ENCODE data around the gene OVOL3.

DNA sequence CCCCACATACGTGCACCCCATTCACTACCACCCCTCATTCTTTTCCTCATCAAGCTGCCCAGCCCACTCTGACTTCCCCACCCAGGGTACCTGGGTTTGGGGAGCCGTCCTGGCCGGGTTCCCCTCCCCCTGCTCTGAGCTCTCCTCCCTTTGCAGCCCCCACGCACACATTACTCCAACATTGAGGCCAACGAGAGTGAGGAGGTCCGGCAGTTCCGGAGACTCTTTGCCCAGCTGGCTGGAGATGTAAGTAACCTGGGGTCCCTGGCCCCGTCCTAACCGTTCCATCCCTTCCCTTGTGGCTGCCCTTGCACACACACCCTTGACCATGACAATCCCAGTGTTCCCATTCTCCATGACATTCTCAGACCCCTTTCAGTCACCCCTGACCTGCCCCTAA is 31.6 kb downstream of the OVOL3 start:
- no peak for TF ChIP-seq POLR2A (IDR thresholded peaks at IDR 0.05)
- TF ChIP-seq CTCF (IDR thresholded peaks at IDR 0.05) = no peak
- no peak for TF ChIP-seq EP300 (IDR thresholded peaks at IDR 0.05)
